GM12872 (cell line): Measurements from ENCODE around the gene PPFIA2.

ENCODE experiments used
- CTCF ChIP-seq: IDR thresholded peaks from 3 replicates; pipeline ENCODE4 v1.5.1; 2011; ENCODE audit warnings: low read depth, mild to moderate bottlenecking, low read length, moderate library complexity; ENCODE audit not compliant: insufficient read depth

The PPFIA2 gene

GRCh38 chr12:81615026-81615588 lies 144.0 kb downstream of the PPFIA2 start:
- TF ChIP-seq CTCF: no peak

GRCh38 chr12:81610955-81611889 lies 147.9 kb downstream of the PPFIA2 start:
- peak; percentile 45 for TF ChIP-seq CTCF

- no peak for TF ChIP-seq CTCF
Measured at GRCh38 chr12:81597928-81598604, 161.1 kb downstream of the PPFIA2 start.

GRCh38 chr12:81596558-81596957 lies 162.6 kb downstream of the PPFIA2 start:
- no peak for TF ChIP-seq CTCF

GRCh38 chr12:81591256-81591655 lies 167.9 kb downstream of the PPFIA2 start:
- TF ChIP-seq CTCF: no peak

GRCh38 chr12:81588235-81589008 lies 170.7 kb downstream of the PPFIA2 start:
- no peak for TF ChIP-seq CTCF
